Measurements from ENCODE around the gene SCN10A.
A peak's percentile ranks its signal among the peaks of the same experiment; 100 is the strongest.

SCN10A gene

GRCh38 chr3:38763569-38763968 is 52.4 kb downstream of the SCN10A start:
- DNase-seq: no peak

- no peak for DNase-seq
Measured at GRCh38 chr3:38758557-38758956, 57.5 kb downstream of the SCN10A start.

- no peak for DNase-seq
Measured at GRCh38 chr3:38757721-38758120, 58.3 kb downstream of the SCN10A start.

GRCh38 chr3:38756892-38757291 is 59.1 kb downstream of the SCN10A start:
- DNase-seq: no peak

- no peak for DNase-seq
Measured at GRCh38 chr3:38755130-38755529, 60.9 kb downstream of the SCN10A start.

GRCh38 chr3:38746641-38747040 is 69.4 kb downstream of the SCN10A start:
- DNase-seq: no peak

- DNase-seq: no peak
Measured at GRCh38 chr3:38743043-38743442, 73.0 kb downstream of the SCN10A start.

GRCh38 chr3:38742550-38742949 is 73.5 kb downstream of the SCN10A start:
- DNase-seq: no peak

GRCh38 chr3:38740537-38740936 is 75.5 kb downstream of the SCN10A start:
- no peak for DNase-seq

- DNase-seq: no peak
Measured at GRCh38 chr3:38739931-38740330, 76.1 kb downstream of the SCN10A start.

- no peak for DNase-seq
Measured at GRCh38 chr3:38739396-38739689, 76.7 kb downstream of the SCN10A start.

GRCh38 chr3:38738630-38739395 is 77.2 kb downstream of the SCN10A start:
- DNase-seq: peak; percentile 34

GRCh38 chr3:38731522-38731921 is 84.5 kb downstream of the SCN10A start:
- DNase-seq: no peak

GRCh38 chr3:38730281-38730680 is 85.7 kb downstream of the SCN10A start:
- DNase-seq: no peak

- no peak for DNase-seq
Measured at GRCh38 chr3:38728008-38728407, 88.0 kb downstream of the SCN10A start.

- DNase-seq: no peak
Measured at GRCh38 chr3:38726751-38727150, 89.3 kb downstream of the SCN10A start.

GRCh38 chr3:38725726-38726419 is 90.1 kb downstream of the SCN10A start:
- DNase-seq: no peak

GRCh38 chr3:38724392-38724736 is 91.7 kb downstream of the SCN10A start:
- DNase-seq: no peak

GRCh38 chr3:38723569-38724391 is 92.2 kb downstream of the SCN10A start:
- no peak for DNase-seq

GRCh38 chr3:38722781-38723568 is 93.0 kb downstream of the SCN10A start:
- DNase-seq: no peak

GRCh38 chr3:38721207-38721772 is 94.7 kb downstream of the SCN10A start:
- no peak for DNase-seq

GRCh38 chr3:38720465-38720864 is 95.6 kb downstream of the SCN10A start:
- no peak for DNase-seq
